Measurements from ENCODE around the gene ELOVL5. TPM values are rescaled to one million over a fixed set of nuclear protein-coding genes. Genes with fewer than 3 reads are reported as not detected.
A peak's percentile ranks its signal among the peaks of the same experiment; 100 is the strongest.

ELOVL5 gene
- total RNA-seq, 1 donor from 2014 or later = 72.4 TPM

GRCh38 chr6:53327017-53327395 is 21.7 kb downstream of the ELOVL5 start:
- Histone ChIP-seq H3K9me3 (no peaks in the 10 kb centered on the region), H3K4me1 (peaks cover 35% of the 10 kb centered on the region), H3K4me3 (no peak overlapping the region), H3K27me3 (ENCODE audit: low read depth) (no peaks in the 10 kb centered on the region), H3K27ac (no peak overlapping the region), H3K36me3 (no peaks in the 10 kb centered on the region)
- no peak for DNase-seq
- TF ChIP-seq CTCF (IDR thresholded peaks at IDR 0.05) = no peak
- ATAC-seq = no peak
- intact Hi-C loops (cut with DNase I) = no loop called here

GRCh38 chr6:53326372-53327016 is 22.3 kb downstream of the ELOVL5 start:
- Histone ChIP-seq H3K9me3 (no peaks in the 10 kb centered on the region), H3K4me3 (no peak overlapping the region), H3K36me3 (no peaks in the 10 kb centered on the region), H3K4me1 (peaks cover 39% of the 10 kb centered on the region), H3K27me3 (ENCODE audit: low read depth) (no peaks in the 10 kb centered on the region), H3K27ac (no peak overlapping the region)
- peak; percentile 61 to 67 for ATAC-seq
- no peak for DNase-seq
- intact Hi-C loops (cut with DNase I) = no loop called here
- no peak for TF ChIP-seq CTCF (IDR thresholded peaks at IDR 0.05)

GRCh38 chr6:53325785-53326184 is 23.0 kb downstream of the ELOVL5 start:
- no peaks in the 10 kb centered on the region for H3K36me3 ChIP-seq
- intact Hi-C loops (cut with DNase I) = no loop called here
- no peak overlapping the region for H3K27ac ChIP-seq
- ATAC-seq (peak in 1 of 2 donors; percentile 11), DNase-seq (no peak)
- no peak for TF ChIP-seq CTCF (IDR thresholded peaks at IDR 0.05)
- H3K4me1 ChIP-seq = peaks cover 44% of the 10 kb centered on the region
- H3K27me3 ChIP-seq (ENCODE audit: low read depth) = no peaks in the 10 kb centered on the region
- H3K4me3 ChIP-seq = no peak overlapping the region
- H3K9me3 ChIP-seq = no peaks in the 10 kb centered on the region

- H3K27ac ChIP-seq = no peak overlapping the region
- H3K27me3 ChIP-seq (ENCODE audit: low read depth) = no peaks in the 10 kb centered on the region
- no peaks in the 10 kb centered on the region for H3K9me3 ChIP-seq
- TF ChIP-seq CTCF (IDR thresholded peaks at IDR 0.05) = no peak
- no peaks in the 10 kb centered on the region for H3K36me3 ChIP-seq
- intact Hi-C loops (cut with DNase I) = no loop called here
- no peak for DNase-seq
- peaks cover 38% of the 10 kb centered on the region for H3K4me1 ChIP-seq
- peak in 1 of 2 donors; percentile 10 for ATAC-seq
- no peak overlapping the region for H3K4me3 ChIP-seq
Measured at GRCh38 chr6:53322188-53323029, 26.3 kb downstream of the ELOVL5 start.

GRCh38 chr6:53321701-53322100 is 27.0 kb downstream of the ELOVL5 start:
- TF ChIP-seq CTCF (IDR thresholded peaks at IDR 0.05) = no peak
- intact Hi-C loops (cut with DNase I) = no loop called here
- Histone ChIP-seq H3K27me3 (ENCODE audit: low read depth) (no peaks in the 10 kb centered on the region), H3K4me3 (no peak overlapping the region), H3K36me3 (no peaks in the 10 kb centered on the region), H3K27ac (no peak overlapping the region), H3K4me1 (peaks cover 31% of the 10 kb centered on the region), H3K9me3 (no peaks in the 10 kb centered on the region)
- ATAC-seq = no peak
- no peak for DNase-seq
